Activated B cell treated with CpG ODN at 0.5 μM for 24 hours (primary cell): Measurements from ENCODE around the gene PPP1R15A. TPM values are rescaled to one million over a fixed set of nuclear protein-coding genes. Genes with fewer than 3 reads are reported as not detected.
A peak's percentile ranks its signal among the peaks of the same experiment; 100 is the strongest.
"Not testable (repeated sequence)": the region's sequence is repeated elsewhere in the genome, so short reads cannot be mapped to it uniquely, and the experiment has no call there.

Experiments used
- ATAC-seq: fragments of 200-7000 bp; cut with Tn5 transposase; one replicate; pipeline ENCODE4 v1.10.0; 2021; ENCODE audit warnings: low read depth, mild to moderate bottlenecking, moderate library complexity
- CTCF ChIA-PET: fragments of 350-600 bp; sonication (Branson Sonifier 250); formaldehyde crosslinking; loops from one replicate; lab custom pipeline; 2021; ENCODE audit warnings: antibody characterized with exemption; lab: Charles Lee
- POLR2A ChIA-PET: fragments of 350-600 bp; sonication (Branson Sonifier 250); formaldehyde crosslinking; loops from one replicate; lab custom pipeline; 2021; ENCODE audit warnings: antibody characterized with exemption; lab: Charles Lee
- DNase-seq: peaks from one replicate; pipeline ENCODE4 v3.0.0; 2022
- H3K27ac Mint-ChIP-seq: one replicate; pipeline ENCODE4 v1.8.0; 2020; ENCODE audit warnings: mixed read lengths
- H3K27me3 Mint-ChIP-seq: one replicate; pipeline ENCODE4 v1.8.0; 2021; ENCODE audit warnings: mixed read lengths
- H3K36me3 Mint-ChIP-seq: one replicate; pipeline ENCODE4 v1.8.0; 2021; ENCODE audit warnings: low read depth, mixed read lengths
- H3K4me1 Mint-ChIP-seq: one replicate; pipeline ENCODE4 v1.8.0; 2021; ENCODE audit warnings: mixed read lengths
- H3K4me3 Mint-ChIP-seq: one replicate; pipeline ENCODE4 v1.8.0; 2020; ENCODE audit warnings: mild to moderate bottlenecking, mixed read lengths
- H3K9me3 Mint-ChIP-seq: one replicate; pipeline ENCODE4 v1.8.0; 2020; ENCODE audit warnings: mixed read lengths
- CTCF ChIP-seq: fragments of 200-600 bp; IDR thresholded peaks from one replicate; pipeline ENCODE4 v1.8.0; 2022; ENCODE audit warnings: antibody characterized with exemption, mild to moderate bottlenecking
- intact Hi-C: fragments of 100-400 bp; cut with micrococcal nuclease; formaldehyde crosslinking; loops from one replicate; pipeline ENCODE4 v1.15.1; 2024
- total RNA-seq: library from RNA; stranded (reverse); gene quantifications from 2 replicates; pipeline ENCODE4 v1.2.3, GENCODE V29; 2022

Gene PPP1R15A
- total RNA-seq, 1 donor from 2014 or later: 123 TPM

GRCh38 chr19:48873476-48874302, 1.5 kb downstream of the PPP1R15A start:
- Mint-ChIP-seq H3K4me3 (peak overlapping the region; percentile 100), H3K9me3 (no peaks in the 10 kb centered on the region), H3K36me3 (peaks cover 60% of the 10 kb centered on the region), H3K27ac (peak overlapping the region; percentile 100), H3K27me3 (no peaks in the 10 kb centered on the region), H3K4me1 (peaks cover 51% of the 10 kb centered on the region)
- ATAC-seq (no peak), DNase-seq (no peak)
- intact Hi-C loops: loop anchor here (1.0 to 10.0 kb wide), 4 partner anchors 120 to 893 kb away; partner anchors contain the start of genes ALDH16A1, AP2A1, GYS1 and PIH1D1
- CTCF ChIA-PET: interaction anchor here (0.9 to 2.2 kb wide), 3 partner anchors 28 to 97 kb away, joined by 3 to 9 read pairs (median 5); no protein-coding TSS in a partner anchor
- TF ChIP-seq CTCF: no peak
- POLR2A ChIA-PET: interaction anchor here (0.6 to 7.8 kb wide), 17 partner anchors 12 to 275 kb away, joined by 3 to 179 read pairs (median 9); partner anchors contain the start of genes BAX, CA11, FTL and GYS1

- peak overlapping the region; percentile 100 for H3K4me3 Mint-ChIP-seq
- CTCF ChIA-PET: interaction anchor here (0.8 to 2.2 kb wide), 7 partner anchors 27 to 96 kb away, joined by 3 to 9 read pairs (median 5); partner anchors contain the start of gene HSD17B14
- H3K9me3 Mint-ChIP-seq: no peaks in the 10 kb centered on the region
- intact Hi-C loops: loop anchor here (1.0 to 10.0 kb wide), 4 partner anchors 26 to 620 kb away; partner anchors contain the start of genes ALDH16A1, FTL, NUCB1 and PIH1D1
- H3K27me3 Mint-ChIP-seq: no peaks in the 10 kb centered on the region
- no peak for TF ChIP-seq CTCF
- POLR2A ChIA-PET: interaction anchor here (0.5 to 7.8 kb wide), 24 partner anchors 12 to 550 kb away, joined by 3 to 179 read pairs (median 6); partner anchors contain the start of genes BAX, BCAT2, CA11 and FTL
- DNase-seq (peak; percentile 41), ATAC-seq (no peak)
- H3K4me1 Mint-ChIP-seq: peaks cover 51% of the 10 kb centered on the region
- peak overlapping the region; percentile 100 for H3K27ac Mint-ChIP-seq
- H3K36me3 Mint-ChIP-seq: peaks cover 65% of the 10 kb centered on the region
These were observed 2.3 kb downstream of the PPP1R15A start for GRCh38 chr19:48874303-48875135.

GRCh38 chr19:48876043-48876981, 4.1 kb downstream of the PPP1R15A start:
- Mint-ChIP-seq H3K4me3 (peak overlapping the region; percentile 100), H3K4me1 (peaks cover 58% of the 10 kb centered on the region), H3K27ac (peak overlapping the region; percentile 100), H3K36me3 (peaks cover 66% of the 10 kb centered on the region)
- H3K27me3 Mint-ChIP-seq, ATAC-seq, H3K9me3 Mint-ChIP-seq: not testable (repeated sequence)
- CTCF ChIA-PET: interaction anchor here (0.8 to 2.2 kb wide), 4 partner anchors 25 to 94 kb away, joined by 3 to 9 read pairs (median 5); partner anchors contain the start of gene HSD17B14
- DNase-seq: peak; percentile 51
- intact Hi-C loops: loop anchor here (10.0 kb wide), 2 partner anchors 578 to 618 kb away; partner anchors contain the start of genes ALDH16A1, PIH1D1 and RPS11
- POLR2A ChIA-PET: interaction anchor here (0.6 to 7.8 kb wide), 21 partner anchors 10 to 685 kb away, joined by 3 to 179 read pairs (median 7); partner anchors contain the start of genes BAX, BCAT2, FTL and GYS1

- no peak for ATAC-seq
These were observed 5.6 kb downstream of the PPP1R15A start for GRCh38 chr19:48877855-48878195.

More at GRCh38 chr19:48877855-48878195, 5.6 kb downstream of the PPP1R15A start:
- no peak for TF ChIP-seq CTCF
- no peak for DNase-seq
- Mint-ChIP-seq H3K36me3 (peaks cover 59% of the 10 kb centered on the region), H3K27ac (peak overlapping the region; percentile 66), H3K4me1 (peaks cover 54% of the 10 kb centered on the region), H3K9me3 (peaks cover 3% of the 10 kb centered on the region), H3K27me3 (no peaks in the 10 kb centered on the region), H3K4me3 (no peak overlapping the region)
- intact Hi-C loops: loop anchor here (10.0 kb wide), 2 partner anchors 577 to 617 kb away; partner anchors contain the start of genes ALDH16A1, PIH1D1 and RPS11
- POLR2A ChIA-PET: interaction anchor here (0.5 to 7.8 kb wide), 4 partner anchors 22 to 89 kb away, joined by 3 to 179 read pairs (median 29); partner anchors contain the start of genes FTL and NUCB1
- CTCF ChIA-PET: no interaction called here
